ENCODE measurements around the gene RBM10. TPM values are rescaled to one million over a fixed set of nuclear protein-coding genes. Genes with fewer than 3 reads are reported as not detected.
A peak's percentile ranks its signal among the peaks of the same experiment; 100 is the strongest.

Gene RBM10
- total RNA-seq, 4 donors from 2014 or later, result 26.5 to 43.0 (median 35.2) TPM

GRCh38 chrX:47174376-47174775, 29.4 kb downstream of the RBM10 start:
- WGBS, 2 donors, result 96 to 100% methylated on average over 3 to 7 of the region's 12 CpGs

GRCh38 chrX:47174846-47175587, 30.0 kb downstream of the RBM10 start:
- Histone ChIP-seq H3K9me3 (no peaks in the 10 kb centered on the region), H3K36me3 (peaks cover 10 to 23% of the 10 kb centered on the region in 2 donors), H3K27ac (no peak overlapping the region), H3K4me3 (replicated peaks in 1 of 3) (no peak overlapping the region), H3K27me3 (no peaks in the 10 kb centered on the region), H3K4me1 (peaks cover 0 to 12% of the 10 kb centered on the region in 2 donors)
- intact Hi-C loops (cut with DNase I), result no loop called here
- 88 to 92% methylated on average over 23 of the region's 23 CpGs for WGBS, 2 donors
- no peak for TF ChIP-seq POLR2A (IDR thresholded peaks at IDR 0.05)
- TF ChIP-seq, protein P1, sequence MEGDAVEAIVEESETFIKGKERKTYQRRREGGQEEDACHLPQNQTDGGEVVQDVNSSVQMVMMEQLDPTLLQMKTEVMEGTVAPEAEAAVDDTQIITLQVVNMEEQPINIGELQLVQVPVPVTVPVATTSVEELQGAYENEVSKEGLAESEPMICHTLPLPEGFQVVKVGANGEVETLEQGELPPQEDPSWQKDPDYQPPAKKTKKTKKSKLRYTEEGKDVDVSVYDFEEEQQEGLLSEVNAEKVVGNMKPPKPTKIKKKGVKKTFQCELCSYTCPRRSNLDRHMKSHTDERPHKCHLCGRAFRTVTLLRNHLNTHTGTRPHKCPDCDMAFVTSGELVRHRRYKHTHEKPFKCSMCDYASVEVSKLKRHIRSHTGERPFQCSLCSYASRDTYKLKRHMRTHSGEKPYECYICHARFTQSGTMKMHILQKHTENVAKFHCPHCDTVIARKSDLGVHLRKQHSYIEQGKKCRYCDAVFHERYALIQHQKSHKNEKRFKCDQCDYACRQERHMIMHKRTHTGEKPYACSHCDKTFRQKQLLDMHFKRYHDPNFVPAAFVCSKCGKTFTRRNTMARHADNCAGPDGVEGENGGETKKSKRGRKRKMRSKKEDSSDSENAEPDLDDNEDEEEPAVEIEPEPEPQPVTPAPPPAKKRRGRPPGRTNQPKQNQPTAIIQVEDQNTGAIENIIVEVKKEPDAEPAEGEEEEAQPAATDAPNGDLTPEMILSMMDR (IDR thresholded peaks at IDR 0.05), result no peak
- DNase-seq, result no peak

More at GRCh38 chrX:47174376-47174775, 29.4 kb downstream of the RBM10 start:
- Histone ChIP-seq H3K27ac (no peak overlapping the region), H3K4me3 (replicated peaks in 1 of 3) (no peak overlapping the region), H3K9me3 (no peaks in the 10 kb centered on the region), H3K27me3 (no peaks in the 10 kb centered on the region), H3K4me1 (peaks cover 0 to 12% of the 10 kb centered on the region in 2 donors), H3K36me3 (peaks cover 10 to 19% of the 10 kb centered on the region in 2 donors)
- intact Hi-C loops (cut with DNase I), result no loop called here
- DNase-seq, result no peak
- no peak for TF ChIP-seq POLR2A (IDR thresholded peaks at IDR 0.05)
- TF ChIP-seq, protein P1 (IDR thresholded peaks at IDR 0.05), result no peak

GRCh38 chrX:47175588-47175980, 30.6 kb downstream of the RBM10 start:
- Histone ChIP-seq H3K9me3 (no peaks in the 10 kb centered on the region), H3K27me3 (no peaks in the 10 kb centered on the region), H3K4me1 (peaks cover 0 to 12% of the 10 kb centered on the region in 2 donors), H3K27ac (no peak overlapping the region), H3K4me3 (replicated peaks in 1 of 3) (no peak overlapping the region), H3K36me3 (peaks cover 10 to 24% of the 10 kb centered on the region in 2 donors)
- TF ChIP-seq, protein P1 (IDR thresholded peaks at IDR 0.05), result no peak
- no peak for TF ChIP-seq POLR2A (IDR thresholded peaks at IDR 0.05)
- intact Hi-C loops (cut with DNase I), result no loop called here
- 91 to 93% methylated on average over 7 to 9 of the region's 12 CpGs for WGBS, 2 donors
- DNase-seq, result no peak

DNA sequence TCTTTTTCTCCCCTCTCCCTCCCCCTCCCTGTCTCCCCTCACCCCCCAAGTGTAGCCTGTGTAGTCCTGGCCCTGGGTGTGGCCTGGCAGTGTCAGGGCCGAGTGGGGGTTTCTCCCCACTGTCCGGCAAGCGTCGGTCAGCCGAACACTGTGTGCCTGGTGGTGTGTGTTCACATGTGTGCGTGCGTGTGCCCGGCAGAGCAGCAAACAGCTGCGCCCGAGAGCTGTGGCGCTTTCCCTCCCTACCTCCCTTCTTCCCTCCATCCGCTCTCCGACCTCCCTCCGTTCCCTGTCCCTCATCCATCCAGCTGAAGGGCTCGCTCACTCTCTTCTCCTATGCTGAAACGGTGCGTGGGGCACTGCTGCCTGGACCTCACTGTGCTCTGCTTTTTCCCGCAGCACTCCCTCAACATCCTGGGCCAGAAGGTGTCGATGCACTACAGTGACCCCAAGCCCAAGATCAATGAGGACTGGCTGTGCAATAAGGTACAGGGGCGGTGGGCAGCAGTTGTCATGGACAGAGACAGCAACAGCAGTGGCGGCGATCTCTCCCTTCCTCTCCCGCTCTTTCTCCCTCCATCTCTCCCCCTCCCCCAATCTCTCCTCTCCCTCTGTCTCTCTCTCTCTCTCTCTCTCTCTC, 31.2 kb downstream of the RBM10 start:
- H3K4me3 ChIP-seq (replicated peaks in 1 of 3), result no peak overlapping the region
- H3K27me3 ChIP-seq, result no peaks in the 10 kb centered on the region
- peaks cover 0 to 12% of the 10 kb centered on the region in 2 donors for H3K4me1 ChIP-seq
- no peak for DNase-seq
- no peak overlapping the region for H3K27ac ChIP-seq
- H3K36me3 ChIP-seq, result peaks cover 10 to 24% of the 10 kb centered on the region in 2 donors
- H3K9me3 ChIP-seq, result no peaks in the 10 kb centered on the region
- 93 to 97% methylated on average over 23 of the region's 23 CpGs for WGBS, 2 donors
- no peak for TF ChIP-seq POLR2A (IDR thresholded peaks at IDR 0.05)
- TF ChIP-seq, protein P1 (IDR thresholded peaks at IDR 0.05), result no peak
- intact Hi-C loops (cut with DNase I), result no loop called here

DNA sequence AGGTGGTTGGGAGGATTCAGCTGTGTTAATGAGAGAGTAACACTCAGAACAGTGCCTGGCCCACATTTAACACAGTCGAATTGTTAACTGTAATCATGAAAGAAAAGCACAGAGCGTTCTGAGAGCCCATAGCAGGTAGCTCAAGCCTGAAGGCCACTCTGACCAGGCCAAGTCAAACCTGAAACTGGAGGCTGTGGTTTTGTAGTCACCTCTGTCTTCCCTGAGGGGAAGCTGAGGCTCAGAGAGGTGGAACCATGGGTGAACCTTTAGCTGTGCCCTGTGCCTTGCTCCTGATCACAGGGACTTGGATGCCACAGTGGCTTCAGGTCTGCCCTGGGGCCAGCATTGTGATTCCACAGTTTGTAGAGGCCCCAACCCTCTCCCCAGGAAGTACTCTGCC, 32.1 kb downstream of the RBM10 start:
- H3K4me1 ChIP-seq, result peaks cover 0 to 12% of the 10 kb centered on the region in 2 donors
- H3K9me3 ChIP-seq, result no peaks in the 10 kb centered on the region
- no peak for TF ChIP-seq POLR2A (IDR thresholded peaks at IDR 0.05)
- no peaks in the 10 kb centered on the region for H3K27me3 ChIP-seq
- no peak overlapping the region for H3K4me3 ChIP-seq (replicated peaks in 1 of 3)
- DNase-seq, result no peak
- 80 to 88% methylated on average over 1 to 2 of the region's 2 CpGs for WGBS, 2 donors
- H3K36me3 ChIP-seq, result peaks cover 11 to 25% of the 10 kb centered on the region in 2 donors
- intact Hi-C loops (cut with DNase I), result no loop called here
- H3K27ac ChIP-seq, result peak overlapping the region in 2 of 3 donors; percentile 15 to 73
